Measurements from ENCODE around the gene SULT1C3.

The SULT1C3 gene

GRCh38 chr2:108200569-108200968 is 39.2 kb upstream of the SULT1C3 start:
- Histone ChIP-seq H3K4me3 (ENCODE audit: low read depth, low read length) (no peak overlapping the region), H3K9me3 (ENCODE audit: control insufficient read depth, low read length) (no peaks in the 10 kb centered on the region), H2AFZ (no peak overlapping the region), H3K79me2 (no peaks in the 10 kb centered on the region), H3K27me3 (ENCODE audit: control insufficient read depth, insufficient read depth, low read length) (no peaks in the 10 kb centered on the region), H3K9ac (no peak overlapping the region), H3K27ac (no peak overlapping the region), H3K36me3 (ENCODE audit: control insufficient read depth, insufficient read depth, low read length) (no peaks in the 10 kb centered on the region), H3K4me2 (ENCODE audit: low read length) (no peak overlapping the region), H3K4me1 (no peaks in the 10 kb centered on the region)
- TF ChIP-seq CTCF (IDR thresholded peaks at IDR 0.05) = no peak

- Histone ChIP-seq H3K9ac (no peak overlapping the region), H2AFZ (no peak overlapping the region), H3K4me2 (ENCODE audit: low read length) (no peak overlapping the region)
These were observed 27.1 kb upstream of the SULT1C3 start for GRCh38 chr2:108212671-108213070.

GRCh38 chr2:108215794-108216211 is 24.0 kb upstream of the SULT1C3 start:
- no peak overlapping the region for H3K4me3 ChIP-seq (ENCODE audit: low read depth, low read length)
- H3K79me2 ChIP-seq = no peaks in the 10 kb centered on the region
- no peak for TF ChIP-seq CTCF (IDR thresholded peaks at IDR 0.05)
- H3K4me1 ChIP-seq = no peaks in the 10 kb centered on the region
- H3K27ac ChIP-seq = no peak overlapping the region
- no peaks in the 10 kb centered on the region for H3K27me3 ChIP-seq (ENCODE audit: control insufficient read depth, insufficient read depth, low read length)
- no peak overlapping the region for H2AFZ ChIP-seq
- no peak overlapping the region for H3K9ac ChIP-seq
- no peak overlapping the region for H3K4me2 ChIP-seq (ENCODE audit: low read length)
- H3K36me3 ChIP-seq (ENCODE audit: control insufficient read depth, insufficient read depth, low read length) = no peaks in the 10 kb centered on the region
- no peaks in the 10 kb centered on the region for H3K9me3 ChIP-seq (ENCODE audit: control insufficient read depth, low read length)

More at GRCh38 chr2:108212671-108213070, 27.1 kb upstream of the SULT1C3 start:
- no peak overlapping the region for H3K27ac ChIP-seq
- no peak for TF ChIP-seq CTCF (IDR thresholded peaks at IDR 0.05)
- no peaks in the 10 kb centered on the region for H3K27me3 ChIP-seq (ENCODE audit: control insufficient read depth, insufficient read depth, low read length)
- H3K79me2 ChIP-seq = no peaks in the 10 kb centered on the region
- no peak overlapping the region for H3K4me3 ChIP-seq (ENCODE audit: low read depth, low read length)
- no peaks in the 10 kb centered on the region for H3K4me1 ChIP-seq
- H3K36me3 ChIP-seq (ENCODE audit: control insufficient read depth, insufficient read depth, low read length) = no peaks in the 10 kb centered on the region
- H3K9me3 ChIP-seq (ENCODE audit: control insufficient read depth, low read length) = no peaks in the 10 kb centered on the region

- H2AFZ ChIP-seq = no peak overlapping the region
- no peaks in the 10 kb centered on the region for H3K27me3 ChIP-seq (ENCODE audit: control insufficient read depth, insufficient read depth, low read length)
- no peaks in the 10 kb centered on the region for H3K4me1 ChIP-seq
- TF ChIP-seq CTCF (IDR thresholded peaks at IDR 0.05) = no peak
- no peaks in the 10 kb centered on the region for H3K9me3 ChIP-seq (ENCODE audit: control insufficient read depth, low read length)
- H3K27ac ChIP-seq = no peak overlapping the region
- no peak overlapping the region for H3K9ac ChIP-seq
- no peak overlapping the region for H3K4me2 ChIP-seq (ENCODE audit: low read length)
- H3K79me2 ChIP-seq = no peaks in the 10 kb centered on the region
- H3K4me3 ChIP-seq (ENCODE audit: low read depth, low read length) = no peak overlapping the region
- H3K36me3 ChIP-seq (ENCODE audit: control insufficient read depth, insufficient read depth, low read length) = no peaks in the 10 kb centered on the region
These were observed 22.6 kb upstream of the SULT1C3 start for GRCh38 chr2:108217211-108217610.

- no peaks in the 10 kb centered on the region for H3K4me1 ChIP-seq
- no peaks in the 10 kb centered on the region for H3K27me3 ChIP-seq (ENCODE audit: control insufficient read depth, insufficient read depth, low read length)
- no peak overlapping the region for H3K27ac ChIP-seq
- no peak overlapping the region for H3K4me2 ChIP-seq (ENCODE audit: low read length)
- H3K79me2 ChIP-seq = no peaks in the 10 kb centered on the region
- H3K36me3 ChIP-seq (ENCODE audit: control insufficient read depth, insufficient read depth, low read length) = no peaks in the 10 kb centered on the region
- H3K9ac ChIP-seq = no peak overlapping the region
- H3K4me3 ChIP-seq (ENCODE audit: low read depth, low read length) = no peak overlapping the region
- H3K9me3 ChIP-seq (ENCODE audit: control insufficient read depth, low read length) = no peaks in the 10 kb centered on the region
- H2AFZ ChIP-seq = no peak overlapping the region
- TF ChIP-seq CTCF (IDR thresholded peaks at IDR 0.05) = no peak
These were observed 20.1 kb upstream of the SULT1C3 start for GRCh38 chr2:108219688-108220087.
